Activated CD8-positive, alpha-beta memory T cell treated with anti-CD3 and anti-CD28 coated beads, Interleukin-2, amount 50 U/mL, for 4 hours (primary cell): ENCODE data around the gene RABGGTA.

Experiments
- DNase-seq: peaks from one replicate; pipeline ENCODE4 v3.0.0-alpha.2; 2020

The RABGGTA gene

GRCh38 chr14:24278424-24278823 lies 7.0 kb upstream of the RABGGTA start:
- no peak for DNase-seq

- DNase-seq: no peak
Measured at GRCh38 chr14:24277606-24278321, 6.4 kb upstream of the RABGGTA start.

GRCh38 chr14:24277071-24277470 lies 5.7 kb upstream of the RABGGTA start:
- DNase-seq: no peak

GRCh38 chr14:24274101-24274543 lies 2.7 kb upstream of the RABGGTA start:
- no peak for DNase-seq

- no peak for DNase-seq
Measured at GRCh38 chr14:24273422-24273998, 2.1 kb upstream of the RABGGTA start.

GRCh38 chr14:24272467-24272866 lies 1.1 kb upstream of the RABGGTA start:
- DNase-seq: no peak

GRCh38 chr14:24271834-24272263 lies 452 bp upstream of the RABGGTA start:
- DNase-seq: no peak

- no peak for DNase-seq
Measured at GRCh38 chr14:24270537-24271133, 762 bp downstream of the RABGGTA start.

- DNase-seq: no peak
Measured at GRCh38 chr14:24269910-24270536, 1.4 kb downstream of the RABGGTA start.

GRCh38 chr14:24269368-24269767 lies 2.0 kb downstream of the RABGGTA start:
- no peak for DNase-seq

GRCh38 chr14:24268225-24268624 lies 3.2 kb downstream of the RABGGTA start:
- DNase-seq: no peak

- DNase-seq: no peak
Measured at GRCh38 chr14:24267516-24267915, 3.9 kb downstream of the RABGGTA start.

GRCh38 chr14:24266344-24267244 lies 4.8 kb downstream of the RABGGTA start:
- DNase-seq: no peak

- DNase-seq: no peak
Measured at GRCh38 chr14:24264298-24264697, 7.1 kb downstream of the RABGGTA start.

GRCh38 chr14:24263848-24264247 lies 7.5 kb downstream of the RABGGTA start:
- DNase-seq: no peak

GRCh38 chr14:24262821-24263733 lies 8.3 kb downstream of the RABGGTA start, which contains the start of gene TGM1:
TGM1 (minus strand) TSS chr14:24263177; CDS start chr14:24262352, 825 bp downstream.
- DNase-seq: no peak

GRCh38 chr14:24261969-24262327 lies 9.4 kb downstream of the RABGGTA start:
- DNase-seq: no peak

- no peak for DNase-seq
Measured at GRCh38 chr14:24261256-24261968, 10.0 kb downstream of the RABGGTA start.

GRCh38 chr14:24260780-24261157 lies 10.6 kb downstream of the RABGGTA start:
- no peak for DNase-seq

GRCh38 chr14:24260026-24260779 lies 11.2 kb downstream of the RABGGTA start:
- DNase-seq: no peak
